Measurements from ENCODE around the gene MAD1L1. TPM values are rescaled to one million over a fixed set of nuclear protein-coding genes. Genes with fewer than 3 reads are reported as not detected.

MAD1L1 gene
- total RNA-seq, 2 experiments from 2014 or later, result 58.3 to 65.3 TPM

GRCh38 chr7:2013381-2014311, 219.1 kb downstream of the MAD1L1 start:
- BruUV-seq (replicated peaks), result no TSS peak
- Histone ChIP-seq H3K27ac (ENCODE audit: low read depth, low read length, poor library complexity, severe bottlenecking) (no peak overlapping the region), H3K79me2 (ENCODE audit: insufficient read depth, low read depth, low read length) (no peaks in the 10 kb centered on the region), H3K36me3 (ENCODE audit: insufficient read depth, low read length) (no peaks in the 10 kb centered on the region), H3K4me3 (ENCODE audit: low read depth, low read length, poor library complexity, severe bottlenecking) (no peak overlapping the region), H4K20me1 (ENCODE audit: insufficient read depth, low read length) (no peaks in the 10 kb centered on the region), H3K4me1 (ENCODE audit: insufficient read depth, low read length, poor library complexity, severe bottlenecking) (no peaks in the 10 kb centered on the region), H3K9me2 (ENCODE audit: insufficient read depth, low read length) (no peaks in the 10 kb centered on the region), H3K9me3 (ENCODE audit: low read length) (no peaks in the 10 kb centered on the region), H2AFZ (ENCODE audit: low read length) (no peak overlapping the region), H3K4me2 (ENCODE audit: low read length) (no peak overlapping the region)
- no peak for TF ChIP-seq CTCF (conservative IDR thresholded peaks at IDR 0.05; ENCODE audit: low read length)
- DNase-seq (ENCODE audit: low spot score), result no peak
- CTCF ChIA-PET (ENCODE audit: unreplicated experiment), result no interaction called here
- POLR2A ChIA-PET, result no interaction called here
- intact Hi-C loops (cut with micrococcal nuclease; ENCODE audit: unreplicated experiment), result no loop called here

DNA sequence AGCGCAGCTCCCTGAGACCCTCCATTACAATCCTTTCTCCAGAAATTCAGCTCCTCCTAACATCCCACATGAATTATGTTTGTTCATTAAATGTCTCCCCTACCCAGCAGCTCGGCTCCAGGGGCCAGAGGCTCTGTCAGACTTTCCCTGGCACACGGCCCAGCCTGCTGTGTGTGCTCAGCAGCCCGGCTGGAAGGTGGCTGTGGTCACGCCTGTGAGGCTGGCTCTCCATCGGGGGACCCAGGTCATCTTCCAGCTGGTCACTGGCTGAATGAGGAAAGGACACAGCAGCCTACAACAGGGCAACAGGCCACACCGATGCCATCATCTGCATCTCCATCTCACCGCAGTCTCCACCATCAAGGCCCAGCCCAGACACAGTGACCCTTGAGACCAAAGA, 219.8 kb downstream of the MAD1L1 start:
- H3K4me3 ChIP-seq (ENCODE audit: low read depth, low read length, poor library complexity, severe bottlenecking), result no peak overlapping the region
- no peak for TF ChIP-seq EZH2phosphoT487 (IDR thresholded peaks at IDR 0.05; ENCODE audit: borderline replicate concordance, low read depth, low read length)

DNA sequence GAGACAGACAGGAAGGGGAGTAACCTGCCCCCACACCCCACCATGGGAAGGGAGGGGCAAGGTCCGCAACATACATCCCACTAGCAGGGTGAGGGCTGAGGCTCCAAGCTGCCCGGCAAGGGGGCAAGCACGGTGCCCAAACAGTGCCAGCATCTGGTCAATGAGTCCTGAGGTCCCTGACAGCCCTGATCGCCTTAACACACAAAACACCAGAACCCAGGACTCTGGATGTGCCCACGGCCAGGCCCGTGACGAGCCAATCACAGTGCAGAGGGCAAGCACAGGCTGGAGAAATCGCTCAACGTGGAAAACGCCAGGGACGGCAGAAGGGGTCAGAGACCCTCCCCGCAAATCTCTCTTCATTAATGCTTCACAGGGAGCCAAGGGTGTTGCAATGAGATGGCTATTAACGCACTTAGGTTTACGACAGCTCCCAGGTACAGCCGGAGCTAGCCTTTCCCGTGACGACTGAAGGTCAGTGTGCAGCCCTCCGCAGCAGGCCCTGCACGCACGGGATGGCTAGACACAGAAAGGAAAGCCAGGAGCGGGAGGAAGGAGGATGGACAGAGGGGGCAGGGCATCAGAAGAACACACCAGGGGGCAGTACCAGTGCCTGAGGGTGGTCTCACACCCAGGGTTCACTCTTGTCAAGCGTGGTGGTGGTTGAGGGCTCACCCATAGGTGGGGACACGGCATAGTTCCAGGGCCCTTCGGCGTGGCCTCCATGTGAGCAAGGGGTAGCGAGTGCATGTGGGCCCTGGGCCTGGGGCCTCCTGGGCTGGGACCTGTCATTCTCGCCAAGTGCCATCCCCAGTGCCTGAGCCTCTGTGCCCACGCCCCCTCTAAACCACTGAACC, 220.5 kb downstream of the MAD1L1 start:
- H3K4me2 ChIP-seq (ENCODE audit: low read length), result no peak overlapping the region
- TF ChIP-seq CTCF (conservative IDR thresholded peaks at IDR 0.05; ENCODE audit: low read length) (no peak), EZH2phosphoT487 (IDR thresholded peaks at IDR 0.05; ENCODE audit: borderline replicate concordance, low read depth, low read length) (no peak)
- CTCF ChIA-PET (ENCODE audit: unreplicated experiment), result no interaction called here

More for the DNA sequence above, 219.8 kb downstream of the MAD1L1 start:
- H3K27ac ChIP-seq (ENCODE audit: low read depth, low read length, poor library complexity, severe bottlenecking), result no peak overlapping the region
- H3K9me3 ChIP-seq (ENCODE audit: low read length), result no peaks in the 10 kb centered on the region
- no peak overlapping the region for H2AFZ ChIP-seq (ENCODE audit: low read length)
- intact Hi-C loops (cut with micrococcal nuclease; ENCODE audit: unreplicated experiment), result no loop called here
- no peaks in the 10 kb centered on the region for H3K4me1 ChIP-seq (ENCODE audit: insufficient read depth, low read length, poor library complexity, severe bottlenecking)
- no peaks in the 10 kb centered on the region for H3K79me2 ChIP-seq (ENCODE audit: insufficient read depth, low read depth, low read length)
- ChIA-PET CTCF (ENCODE audit: unreplicated experiment) (no interaction called here), POLR2A (no interaction called here)
- H3K4me2 ChIP-seq (ENCODE audit: low read length), result no peak overlapping the region
- H4K20me1 ChIP-seq (ENCODE audit: insufficient read depth, low read length), result no peaks in the 10 kb centered on the region
- BruUV-seq (replicated peaks), result no TSS peak
- H3K9me2 ChIP-seq (ENCODE audit: insufficient read depth, low read length), result no peaks in the 10 kb centered on the region
- H3K36me3 ChIP-seq (ENCODE audit: insufficient read depth, low read length), result no peaks in the 10 kb centered on the region
- DNase-seq (ENCODE audit: low spot score), result no peak

More for the DNA sequence above, 220.5 kb downstream of the MAD1L1 start:
- Histone ChIP-seq H3K27ac (ENCODE audit: low read depth, low read length, poor library complexity, severe bottlenecking) (no peak overlapping the region), H2AFZ (ENCODE audit: low read length) (no peak overlapping the region), H3K4me3 (ENCODE audit: low read depth, low read length, poor library complexity, severe bottlenecking) (no peak overlapping the region), H3K9me3 (ENCODE audit: low read length) (no peaks in the 10 kb centered on the region), H3K36me3 (ENCODE audit: insufficient read depth, low read length) (no peaks in the 10 kb centered on the region), H3K79me2 (ENCODE audit: insufficient read depth, low read depth, low read length) (no peaks in the 10 kb centered on the region), H3K9me2 (ENCODE audit: insufficient read depth, low read length) (no peaks in the 10 kb centered on the region), H4K20me1 (ENCODE audit: insufficient read depth, low read length) (no peaks in the 10 kb centered on the region), H3K4me1 (ENCODE audit: insufficient read depth, low read length, poor library complexity, severe bottlenecking) (no peaks in the 10 kb centered on the region)
- no TSS peak for BruUV-seq (replicated peaks)
- POLR2A ChIA-PET, result no interaction called here
- intact Hi-C loops (cut with micrococcal nuclease; ENCODE audit: unreplicated experiment), result no loop called here
- no peak for DNase-seq (ENCODE audit: low spot score)

All from OCI-LY7 (cell line).